ENCODE data around the gene UROC1. TPM values are rescaled to one million over a fixed set of nuclear protein-coding genes. Genes with fewer than 3 reads are reported as not detected.
A peak's percentile ranks its signal among the peaks of the same experiment; 100 is the strongest.

Gene UROC1
- total RNA-seq, 1 donor from 2014 or later: not detected

- H3K9me3 ChIP-seq: no peaks in the 10 kb centered on the region
- peaks cover 11% of the 10 kb centered on the region for H3K27me3 ChIP-seq
- peak in 1 of 2 donors; percentile 40 for DNase-seq (ENCODE audit: low spot score in 2 of 2)
- no peak for TF ChIP-seq CTCF (IDR thresholded peaks at IDR 0.05)
- H3K4me1 ChIP-seq: no peaks in the 10 kb centered on the region
- H3K4me3 ChIP-seq: no peak overlapping the region
- H3K27ac ChIP-seq: no peak overlapping the region
- intact Hi-C loops (cut with DNase I): no loop called here
- no peaks in the 10 kb centered on the region for H3K36me3 ChIP-seq
These were observed 23.5 kb upstream of the UROC1 start for GRCh38 chr3:126540951-126541627.

DNA sequence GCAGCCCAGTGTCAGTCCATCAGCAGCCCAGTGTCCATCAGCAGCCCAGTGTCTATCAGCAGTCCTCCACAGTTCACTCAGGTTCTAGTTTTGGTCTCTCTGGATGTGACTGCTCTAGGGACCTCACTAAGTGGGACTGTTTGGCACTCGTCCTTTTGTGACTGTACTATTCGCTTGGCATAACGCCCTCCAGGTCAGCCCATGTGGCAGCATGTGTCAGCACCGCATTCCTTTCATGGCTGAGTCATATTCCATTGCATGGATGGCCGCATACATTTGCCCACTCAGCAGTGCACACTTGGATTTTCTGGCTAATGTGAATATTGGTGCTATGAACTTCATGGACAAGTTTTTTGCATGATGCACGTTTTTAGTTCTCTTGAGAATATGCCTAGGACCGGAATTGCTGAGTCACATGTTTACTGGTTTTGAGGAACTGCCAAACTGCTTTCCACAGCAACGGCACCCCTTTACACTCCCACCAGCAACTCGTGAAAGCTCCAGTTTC is 22.8 kb upstream of the UROC1 start:
- Histone ChIP-seq H3K36me3 (no peaks in the 10 kb centered on the region), H3K4me1 (no peaks in the 10 kb centered on the region), H3K27ac (no peak overlapping the region), H3K4me3 (no peak overlapping the region), H3K27me3 (peaks cover 11% of the 10 kb centered on the region), H3K9me3 (no peaks in the 10 kb centered on the region)
- peak in 1 of 2 donors; percentile 68 for DNase-seq (ENCODE audit: low spot score in 2 of 2)
- TF ChIP-seq CTCF (IDR thresholded peaks at IDR 0.05): no peak
- intact Hi-C loops (cut with DNase I): no loop called here

GRCh38 chr3:126539558-126540250 is 22.1 kb upstream of the UROC1 start:
- Histone ChIP-seq H3K4me3 (no peak overlapping the region), H3K36me3 (no peaks in the 10 kb centered on the region), H3K27me3 (peaks cover 11% of the 10 kb centered on the region), H3K9me3 (no peaks in the 10 kb centered on the region), H3K27ac (no peak overlapping the region), H3K4me1 (no peaks in the 10 kb centered on the region)
- peak in 1 of 2 donors; percentile 33 for DNase-seq (ENCODE audit: low spot score in 2 of 2)
- intact Hi-C loops (cut with DNase I): no loop called here
- TF ChIP-seq CTCF (IDR thresholded peaks at IDR 0.05): no peak

- H3K27me3 ChIP-seq: peaks cover 11% of the 10 kb centered on the region
These were observed 21.4 kb upstream of the UROC1 start for GRCh38 chr3:126538966-126539365.

GRCh38 chr3:126538316-126538715 is 20.7 kb upstream of the UROC1 start:
- H3K27ac ChIP-seq: no peak overlapping the region
- no peaks in the 10 kb centered on the region for H3K9me3 ChIP-seq
- peak in 1 of 2 donors; percentile 50 for DNase-seq (ENCODE audit: low spot score in 2 of 2)
- no peaks in the 10 kb centered on the region for H3K4me1 ChIP-seq
- intact Hi-C loops (cut with DNase I): no loop called here
- H3K36me3 ChIP-seq: no peaks in the 10 kb centered on the region
- peaks cover 11% of the 10 kb centered on the region for H3K27me3 ChIP-seq
- no peak for TF ChIP-seq CTCF (IDR thresholded peaks at IDR 0.05)
- H3K4me3 ChIP-seq: no peak overlapping the region

More at GRCh38 chr3:126538966-126539365, 21.4 kb upstream of the UROC1 start:
- no peak overlapping the region for H3K4me3 ChIP-seq
- H3K27ac ChIP-seq: no peak overlapping the region
- no peaks in the 10 kb centered on the region for H3K9me3 ChIP-seq
- H3K36me3 ChIP-seq: no peaks in the 10 kb centered on the region
- no peaks in the 10 kb centered on the region for H3K4me1 ChIP-seq
- intact Hi-C loops (cut with DNase I): no loop called here
- no peak for DNase-seq (ENCODE audit: low spot score in 2 of 2)
- no peak for TF ChIP-seq CTCF (IDR thresholded peaks at IDR 0.05)

All from ascending aorta (tissue), 2 donors.